Placental pericyte (primary cell): Measurements from ENCODE around the gene CYTH3. TPM values are rescaled to one million over a fixed set of nuclear protein-coding genes. Genes with fewer than 3 reads are reported as not detected.

Experiments used
- small RNA-seq: library from RNA; depleted of rRNA; stranded (forward); fragments of <200 nt; gene quantifications from one replicate; pipeline ENCODE3, GENCODE V24; 2012; ENCODE audit warnings: low replicate concordance
- total RNA-seq: library from RNA; depleted of rRNA; stranded (reverse); fragments of >200 nt; gene quantifications from 2 replicates; pipeline ENCODE4 v1.2.3, GENCODE V29; 2012

Gene CYTH3
- total RNA-seq, result 19.9 and 27.6 TPM in 2 replicates

GRCh38 chr7:6272481-6273323, at the start of gene CYTH3:
Gene CYTH3 (minus strand): TSS chr7:6272624. CDS start chr7:6272507, 117 bp downstream.

Small RNA genes within 50 kb of the gene (small RNA-seq; reads per million reads assigned to genes)
- gene RF00019, result not detected

Other genes with a start within 250 kb of the CYTH3 start
- 0.44 TPM in 1 of 2 replicates, not detected in the other for gene ANKRD61, start 241.2 kb downstream of the CYTH3 start, total RNA-seq
- 120 and 193 TPM in 2 replicates for gene EIF2AK1, start 213.4 kb downstream of the CYTH3 start, total RNA-seq
- 8.3 and 9.3 TPM in 2 replicates for gene USP42, start 167.7 kb downstream of the CYTH3 start, total RNA-seq
- gene FAM220A, start 76.3 kb upstream of the CYTH3 start, total RNA-seq, result 14.2 and 15.3 TPM in 2 replicates
- 92.4 and 102 TPM in 2 replicates for gene RAC1, start 101.9 kb upstream of the CYTH3 start, total RNA-seq
- 15.3 and 23.9 TPM in 2 replicates for gene DAGLB, start 175.3 kb upstream of the CYTH3 start, total RNA-seq
- gene KDELR2, start 211.5 kb upstream of the CYTH3 start, total RNA-seq, result 243 and 308 TPM in 2 replicates